NCI-H146 treated with DMSO at 0.1 percent for 48 hours (cell line): ENCODE measurements around the gene CHST14.

Experiments
- DNase-seq: peaks from one replicate; lab custom pipeline; 2025; ENCODE audit not compliant: unreplicated experiment; lab: John Stamatoyannopoulos, UW

The CHST14 gene

DNA sequence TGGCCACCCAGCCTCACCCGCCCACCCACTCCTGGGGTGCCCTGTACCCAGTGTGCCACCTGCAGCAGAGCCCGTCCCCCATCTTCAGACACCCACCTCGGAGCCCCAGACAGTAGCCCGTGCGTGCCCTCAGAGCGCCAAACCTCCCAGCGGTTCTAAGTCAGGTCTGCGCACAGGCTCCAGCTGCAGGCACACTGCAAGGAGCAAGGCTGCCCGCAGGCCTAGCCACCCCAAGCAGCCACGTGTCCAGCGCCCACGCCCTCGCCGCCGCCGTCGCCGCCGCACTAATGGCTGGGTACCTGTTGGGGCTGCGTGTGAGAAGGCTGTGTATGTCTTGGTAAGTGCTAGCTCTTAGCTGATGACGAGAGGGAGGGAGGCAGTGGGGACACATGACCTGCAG, 8.8 kb upstream of the CHST14 start:
- no peak for DNase-seq

- no peak for DNase-seq
These were observed 7.5 kb upstream of the CHST14 start for GRCh38 chr15:40463279-40463678.

- no peak for DNase-seq
These were observed 6.8 kb upstream of the CHST14 start for GRCh38 chr15:40463886-40464545.

GRCh38 chr15:40464595-40465185, 6.1 kb upstream of the CHST14 start:
- DNase-seq: no peak

- DNase-seq: no peak
These were observed 4.8 kb upstream of the CHST14 start for GRCh38 chr15:40465939-40466338.

DNA sequence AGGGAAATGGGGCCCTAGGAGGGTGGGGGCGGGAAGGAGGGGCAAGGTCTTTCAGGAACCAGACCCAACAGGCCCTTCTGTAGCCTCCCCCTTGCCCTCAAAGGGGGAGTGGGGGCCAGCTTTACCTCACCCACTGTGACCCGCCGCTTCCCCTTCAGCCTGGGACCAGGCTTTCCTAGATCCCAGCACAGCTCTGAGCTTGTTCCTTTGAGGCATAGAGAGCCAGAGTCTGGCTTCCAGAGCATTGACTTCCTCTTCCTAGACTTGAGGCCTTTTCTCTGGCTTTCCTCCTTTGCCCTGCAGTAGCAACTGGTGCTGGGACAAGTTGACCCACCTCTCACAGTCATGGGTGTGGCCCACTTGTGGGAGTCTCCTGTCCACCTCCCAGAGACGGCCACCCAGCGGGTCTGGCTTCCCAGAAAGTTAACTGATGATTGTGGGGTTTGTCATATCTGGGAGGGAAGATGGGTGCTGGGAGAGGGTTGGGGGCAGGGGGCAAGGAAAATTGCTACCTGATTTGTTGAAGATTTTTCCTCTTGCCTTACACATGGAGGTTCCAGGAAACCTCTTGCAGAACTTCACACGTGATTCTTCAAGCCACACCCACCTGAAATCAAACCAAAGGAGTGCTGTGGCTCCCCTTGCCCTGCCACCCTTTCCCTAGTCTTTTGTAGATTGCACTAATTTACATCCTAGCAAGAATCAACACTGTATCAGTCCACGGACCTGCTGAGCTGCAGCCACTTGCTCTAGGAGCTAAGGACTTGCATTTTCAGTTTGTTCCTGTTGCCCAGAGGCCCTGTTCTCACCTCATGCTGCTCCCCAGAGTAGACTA, 4.1 kb upstream of the CHST14 start:
- DNase-seq: no peak

DNA sequence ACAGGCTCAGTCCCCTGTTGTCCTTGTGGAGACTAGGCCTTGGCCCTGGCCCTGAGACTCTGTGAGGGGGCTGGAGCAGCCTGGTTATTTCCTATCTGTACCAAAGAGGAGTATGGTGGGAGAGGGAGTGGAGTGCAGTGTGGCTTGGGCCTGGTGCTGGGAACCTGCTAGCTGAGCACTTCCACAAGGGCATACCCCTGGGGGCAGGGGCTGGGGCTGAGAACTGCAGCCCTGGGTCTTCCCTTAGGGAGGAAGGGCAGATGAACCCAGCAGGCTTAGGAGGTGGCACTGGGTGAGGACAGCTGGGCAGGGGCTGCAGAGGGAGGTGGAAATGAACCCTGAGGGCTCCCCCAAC, 3.5 kb upstream of the CHST14 start:
- DNase-seq: no peak

DNA sequence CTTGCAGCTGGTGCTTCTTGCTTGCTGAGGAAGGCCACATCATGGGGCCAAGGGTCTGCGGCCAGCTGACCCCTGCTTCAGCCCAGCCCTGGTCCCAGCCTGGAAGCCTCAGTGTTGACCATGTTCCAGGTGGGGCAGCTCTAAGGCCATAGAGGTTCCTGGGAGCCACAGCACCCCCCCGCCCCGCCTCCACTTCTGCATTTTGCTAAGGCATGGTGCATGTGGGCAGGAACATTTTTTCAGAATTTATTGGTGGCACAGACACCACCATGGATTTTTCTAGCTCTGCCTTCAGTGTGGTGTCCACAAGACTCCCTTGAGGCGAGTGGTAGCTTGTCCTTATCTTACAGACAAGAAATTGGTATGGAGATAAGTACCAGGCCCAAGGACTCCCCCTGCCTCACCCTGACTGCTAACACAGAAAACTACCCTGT, 1.9 kb upstream of the CHST14 start:
- no peak for DNase-seq

DNA sequence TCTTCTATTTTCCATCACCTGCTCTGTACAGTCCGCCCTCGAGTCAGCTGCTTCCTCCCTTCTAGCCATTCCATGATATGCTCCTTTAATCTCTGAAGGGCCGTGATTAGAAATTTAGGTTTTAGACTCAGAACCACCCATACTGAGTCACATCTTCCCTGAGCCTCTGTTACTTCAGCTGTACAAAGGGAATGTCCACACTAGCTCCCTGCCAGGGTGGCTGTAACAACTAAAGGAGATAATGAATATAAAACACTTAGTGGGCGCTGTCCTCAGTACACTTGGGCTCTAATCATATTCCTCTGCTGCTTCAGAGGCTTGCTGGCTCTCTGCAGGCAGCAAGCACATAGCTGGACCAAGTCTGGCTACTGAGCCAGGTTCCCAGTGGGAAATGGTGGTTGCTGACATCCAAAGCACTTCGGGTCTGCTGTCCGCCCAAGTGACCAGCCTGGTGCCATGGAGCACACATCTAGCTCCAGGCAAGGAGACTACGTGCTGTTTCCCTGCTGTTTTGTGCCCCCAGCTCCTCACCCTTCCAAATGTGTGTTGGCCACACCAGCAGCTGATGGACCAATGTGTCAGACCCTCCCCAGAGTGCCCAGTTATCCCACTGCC, 901 bp upstream of the CHST14 start:
- DNase-seq: no peak

DNA sequence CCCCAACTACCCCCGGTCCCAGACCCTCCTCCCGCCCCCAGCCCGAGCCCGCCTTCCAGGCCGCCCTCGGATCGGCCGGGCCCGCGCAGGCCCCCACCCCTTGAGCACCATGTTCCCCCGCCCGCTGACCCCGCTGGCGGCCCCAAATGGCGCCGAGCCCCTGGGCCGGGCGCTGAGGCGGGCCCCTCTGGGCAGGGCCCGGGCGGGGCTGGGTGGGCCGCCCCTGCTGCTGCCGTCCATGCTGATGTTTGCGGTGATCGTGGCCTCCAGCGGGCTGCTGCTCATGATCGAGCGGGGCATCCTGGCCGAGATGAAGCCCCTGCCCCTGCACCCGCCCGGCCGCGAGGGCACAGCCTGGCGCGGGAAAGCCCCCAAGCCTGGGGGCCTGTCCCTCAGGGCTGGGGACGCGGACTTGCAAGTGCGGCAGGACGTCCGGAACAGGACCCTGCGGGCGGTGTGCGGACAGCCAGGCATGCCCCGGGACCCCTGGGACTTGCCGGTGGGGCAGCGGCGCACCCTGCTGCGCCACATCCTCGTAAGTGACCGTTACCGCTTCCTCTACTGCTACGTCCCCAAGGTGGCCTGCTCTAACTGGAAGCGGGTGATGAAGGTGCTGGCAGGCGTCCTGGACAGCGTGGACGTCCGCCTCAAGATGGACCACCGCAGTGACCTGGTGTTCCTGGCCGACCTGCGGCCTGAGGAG, 472 bp downstream of the CHST14 start:
- no peak for DNase-seq

- no peak for DNase-seq
These were observed 995 bp downstream of the CHST14 start for GRCh38 chr15:40471808-40472150.

GRCh38 chr15:40472171-40472727, 1.5 kb downstream of the CHST14 start:
- DNase-seq: no peak

DNA sequence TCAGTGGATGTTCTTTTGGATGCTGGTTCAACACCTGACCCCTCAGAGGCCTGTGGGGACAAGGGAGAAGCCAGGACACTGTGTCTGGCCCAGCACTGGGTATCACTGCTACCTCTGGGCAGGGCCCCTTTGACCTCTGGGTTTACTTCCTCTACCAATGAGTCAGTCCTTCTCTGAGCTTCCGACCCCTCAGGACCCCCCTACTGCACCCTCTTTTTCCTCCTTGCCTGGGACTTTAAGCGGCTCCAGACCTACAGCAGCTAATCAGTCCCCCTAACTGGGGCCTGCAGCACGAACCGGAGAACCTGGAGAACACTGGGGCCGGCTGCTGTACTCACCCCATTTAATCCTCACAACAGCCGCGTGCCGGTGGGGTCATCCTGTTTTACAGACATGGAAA, 3.8 kb downstream of the CHST14 start:
- no peak for DNase-seq

DNA sequence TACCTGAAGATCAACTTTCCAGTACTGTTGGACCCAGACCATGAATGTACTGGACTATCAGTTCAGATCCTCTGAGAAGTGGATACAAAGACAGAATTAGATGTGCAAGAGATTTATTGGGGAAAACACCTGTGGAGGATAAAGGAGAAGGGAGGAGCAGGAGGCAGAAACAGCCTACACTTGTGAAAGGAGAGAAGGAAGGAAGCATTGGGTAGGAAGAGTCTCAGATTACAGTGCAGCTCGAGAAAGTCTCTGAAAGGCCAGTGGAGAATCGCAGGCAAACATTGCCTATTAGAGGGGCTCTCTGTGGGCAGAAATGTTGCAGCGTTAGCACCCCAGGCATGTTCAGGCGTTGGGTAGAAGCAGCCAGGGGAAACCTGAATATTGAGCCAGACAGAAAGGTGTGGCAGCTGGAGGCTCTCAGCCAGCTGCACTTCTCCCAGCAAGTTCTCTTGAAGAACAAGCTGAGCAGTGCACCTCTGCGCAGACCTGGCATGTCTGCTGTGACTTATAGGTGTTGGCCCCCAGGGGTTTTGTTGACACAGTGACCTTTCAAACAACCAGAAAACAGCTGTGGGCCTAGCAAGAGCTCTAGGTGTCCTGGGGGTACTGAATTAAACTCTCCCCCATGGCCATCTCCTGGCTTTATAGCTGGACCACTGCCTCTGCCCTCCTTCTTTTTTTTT, 7.0 kb downstream of the CHST14 start:
- peak; percentile 20 for DNase-seq

GRCh38 chr15:40479024-40479423, 8.2 kb downstream of the CHST14 start:
- DNase-seq: no peak

GRCh38 chr15:40481341-40482074, 10.7 kb downstream of the CHST14 start:
- DNase-seq: no peak

GRCh38 chr15:40483919-40484318, 13.1 kb downstream of the CHST14 start:
- DNase-seq: no peak

- no peak for DNase-seq
These were observed 15.4 kb downstream of the CHST14 start for GRCh38 chr15:40486066-40486770.
